GM13976 (cell line): ENCODE measurements around the gene PCDHGA8.

Source experiments
- DNase-seq: peaks from one replicate; pipeline ENCODE4 v3.0.0; 2012; ENCODE audit warnings: low spot score
- CTCF ChIP-seq: IDR thresholded peaks from 2 replicates; pipeline ENCODE4 v1.5.1; 2012; ENCODE audit warnings: borderline replicate concordance, mild to moderate bottlenecking; ENCODE audit not compliant: insufficient read depth; ENCODE audit errors: extremely low read depth, missing control alignments, control extremely low read depth
- in situ Hi-C: fragments of 300-500 bp; cut with MboI; formaldehyde crosslinking; loops from one replicate; pipeline ENCODE4 v1.12.0; 2022; ENCODE audit warnings: low sequenced_read_pairs, mixed read lengths, inconsistent platforms; ENCODE audit not compliant: unreplicated experiment

Gene PCDHGA8

GRCh38 chr5:141434006-141434405, 41.6 kb downstream of the PCDHGA8 start:
- in situ Hi-C loops = no loop called here
- DNase-seq = no peak
- TF ChIP-seq CTCF = no peak

- no peak for DNase-seq
- no peak for TF ChIP-seq CTCF
- in situ Hi-C loops = no loop called here
These were observed 44.8 kb downstream of the PCDHGA8 start for GRCh38 chr5:141437221-141437620.

GRCh38 chr5:141439411-141440141, 47.1 kb downstream of the PCDHGA8 start:
- no peak for DNase-seq
- in situ Hi-C loops = no loop called here
- TF ChIP-seq CTCF = no peak

GRCh38 chr5:141440341-141440740, 47.9 kb downstream of the PCDHGA8 start:
- in situ Hi-C loops = no loop called here
- DNase-seq = no peak
- TF ChIP-seq CTCF = no peak

GRCh38 chr5:141441571-141442170, 49.2 kb downstream of the PCDHGA8 start:
- no peak for DNase-seq

More at GRCh38 chr5:141441571-141442170, 49.2 kb downstream of the PCDHGA8 start:
- in situ Hi-C loops = no loop called here
- TF ChIP-seq CTCF = no peak
